ENCODE results near the gene PKLR. TPM values are rescaled to one million over a fixed set of nuclear protein-coding genes. Genes with fewer than 3 reads are reported as not detected.

Gene PKLR
- total and polyA plus RNA-seq, 2 donors (not counting 1 experiment from before 2014, with no cell fraction given): not detected

GRCh38 chr1:155254228-155254713 is 47.0 kb downstream of the PKLR start:
- no peaks in the 10 kb centered on the region for H3K9me3 ChIP-seq (ENCODE audit: control insufficient read depth, insufficient read depth, low read depth, low read length)
- H3K27ac ChIP-seq (ENCODE audit: insufficient read depth, low read length): peak overlapping the region; percentile 90
- H4K20me1 ChIP-seq (ENCODE audit: control insufficient read depth, extremely low read depth, insufficient read depth, low read length): no peaks in the 10 kb centered on the region
- H3K27me3 ChIP-seq (ENCODE audit: control insufficient read depth, insufficient read depth, low read length): no peaks in the 10 kb centered on the region
- H3K4me3 ChIP-seq (replicated peaks in 1 of 4; ENCODE audit: control extremely low read depth in 1 of 4, insufficient read depth in 1 of 4, low read depth in 3 of 4, low read length in 4 of 4): peak overlapping the region; percentile 61 to 80 (median 71)
- TF ChIP-seq CTCF (conservative IDR thresholded peaks at IDR 0.05 in 1 of 2, IDR thresholded peaks at IDR 0.05 in 1 of 2; ENCODE audit: low read depth in 1 of 2, low read length in 2 of 2): no peak
- no peak for TF ChIP-seq EZH2 (IDR thresholded peaks at IDR 0.05; ENCODE audit: low read length, missing control alignments)
- H2AFZ ChIP-seq (ENCODE audit: low read length): no peak overlapping the region
- peak overlapping the region; percentile 77 for H3K9ac ChIP-seq (ENCODE audit: insufficient read depth, low read length)
- DNase-seq (ENCODE audit: low read depth in 2 of 2): no peak
- peaks cover 16% of the 10 kb centered on the region for H3K79me2 ChIP-seq (ENCODE audit: control insufficient read depth, insufficient read depth, low read length)
- peaks cover 13% of the 10 kb centered on the region for H3K4me1 ChIP-seq (ENCODE audit: control insufficient read depth, extremely low read depth, insufficient read depth, low read length)
- H3K4me2 ChIP-seq (ENCODE audit: extremely low read depth, insufficient read depth, low read length): peak overlapping the region; percentile 81
- H3K36me3 ChIP-seq (ENCODE audit: control insufficient read depth, insufficient read depth, low read length): peaks cover 9% of the 10 kb centered on the region

GRCh38 chr1:155253797-155254196 is 47.4 kb downstream of the PKLR start:
- H2AFZ ChIP-seq (ENCODE audit: low read length): no peak overlapping the region
- no peaks in the 10 kb centered on the region for H3K9me3 ChIP-seq (ENCODE audit: control insufficient read depth, insufficient read depth, low read depth, low read length)
- DNase-seq (ENCODE audit: low read depth in 2 of 2): no peak

GRCh38 chr1:155253208-155253607 is 48.0 kb downstream of the PKLR start:
- no peak overlapping the region for H2AFZ ChIP-seq (ENCODE audit: low read length)
- peaks cover 16% of the 10 kb centered on the region for H3K79me2 ChIP-seq (ENCODE audit: control insufficient read depth, insufficient read depth, low read length)
- DNase-seq (ENCODE audit: low read depth in 2 of 2): no peak
- peaks cover 13% of the 10 kb centered on the region for H3K4me1 ChIP-seq (ENCODE audit: control insufficient read depth, extremely low read depth, insufficient read depth, low read length)
- no peaks in the 10 kb centered on the region for H3K27me3 ChIP-seq (ENCODE audit: control insufficient read depth, insufficient read depth, low read length)
- peak overlapping the region; percentile 61 to 80 (median 71) for H3K4me3 ChIP-seq (replicated peaks in 1 of 4; ENCODE audit: control extremely low read depth in 1 of 4, insufficient read depth in 1 of 4, low read depth in 3 of 4, low read length in 4 of 4)
- no peak overlapping the region for H3K27ac ChIP-seq (ENCODE audit: insufficient read depth, low read length)
- no peaks in the 10 kb centered on the region for H3K9me3 ChIP-seq (ENCODE audit: control insufficient read depth, insufficient read depth, low read depth, low read length)
- peaks cover 8% of the 10 kb centered on the region for H3K36me3 ChIP-seq (ENCODE audit: control insufficient read depth, insufficient read depth, low read length)
- peak overlapping the region; percentile 81 for H3K4me2 ChIP-seq (ENCODE audit: extremely low read depth, insufficient read depth, low read length)
- peak in 1 of 2 donors; percentile 5 for TF ChIP-seq CTCF (conservative IDR thresholded peaks at IDR 0.05 in 1 of 2, IDR thresholded peaks at IDR 0.05 in 1 of 2; ENCODE audit: low read depth in 1 of 2, low read length in 2 of 2)
- no peak for TF ChIP-seq EZH2 (IDR thresholded peaks at IDR 0.05; ENCODE audit: low read length, missing control alignments)
- H4K20me1 ChIP-seq (ENCODE audit: control insufficient read depth, extremely low read depth, insufficient read depth, low read length): no peaks in the 10 kb centered on the region
- H3K9ac ChIP-seq (ENCODE audit: insufficient read depth, low read length): no peak overlapping the region

More at GRCh38 chr1:155253797-155254196, 47.4 kb downstream of the PKLR start:
- Histone ChIP-seq H3K4me3 (replicated peaks in 1 of 4; ENCODE audit: control extremely low read depth in 1 of 4, insufficient read depth in 1 of 4, low read depth in 3 of 4, low read length in 4 of 4) (peak overlapping the region; percentile 61 to 80 (median 71)), H3K4me1 (ENCODE audit: control insufficient read depth, extremely low read depth, insufficient read depth, low read length) (peaks cover 13% of the 10 kb centered on the region), H3K36me3 (ENCODE audit: control insufficient read depth, insufficient read depth, low read length) (peaks cover 9% of the 10 kb centered on the region), H4K20me1 (ENCODE audit: control insufficient read depth, extremely low read depth, insufficient read depth, low read length) (no peaks in the 10 kb centered on the region), H3K79me2 (ENCODE audit: control insufficient read depth, insufficient read depth, low read length) (peaks cover 16% of the 10 kb centered on the region), H3K9ac (ENCODE audit: insufficient read depth, low read length) (no peak overlapping the region), H3K27me3 (ENCODE audit: control insufficient read depth, insufficient read depth, low read length) (no peaks in the 10 kb centered on the region), H3K4me2 (ENCODE audit: extremely low read depth, insufficient read depth, low read length) (peak overlapping the region; percentile 81), H3K27ac (ENCODE audit: insufficient read depth, low read length) (no peak overlapping the region)
- TF ChIP-seq EZH2 (IDR thresholded peaks at IDR 0.05; ENCODE audit: low read length, missing control alignments) (no peak), CTCF (conservative IDR thresholded peaks at IDR 0.05 in 1 of 2, IDR thresholded peaks at IDR 0.05 in 1 of 2; ENCODE audit: low read depth in 1 of 2, low read length in 2 of 2) (no peak)
